Measurements from ENCODE around the gene SCCPDH. TPM values are rescaled to one million over a fixed set of nuclear protein-coding genes. Genes with fewer than 3 reads are reported as not detected.

The SCCPDH gene
- total RNA-seq, 4 donors from 2014 or later = 28.3 to 43.0 (median 35.1) TPM

DNA sequence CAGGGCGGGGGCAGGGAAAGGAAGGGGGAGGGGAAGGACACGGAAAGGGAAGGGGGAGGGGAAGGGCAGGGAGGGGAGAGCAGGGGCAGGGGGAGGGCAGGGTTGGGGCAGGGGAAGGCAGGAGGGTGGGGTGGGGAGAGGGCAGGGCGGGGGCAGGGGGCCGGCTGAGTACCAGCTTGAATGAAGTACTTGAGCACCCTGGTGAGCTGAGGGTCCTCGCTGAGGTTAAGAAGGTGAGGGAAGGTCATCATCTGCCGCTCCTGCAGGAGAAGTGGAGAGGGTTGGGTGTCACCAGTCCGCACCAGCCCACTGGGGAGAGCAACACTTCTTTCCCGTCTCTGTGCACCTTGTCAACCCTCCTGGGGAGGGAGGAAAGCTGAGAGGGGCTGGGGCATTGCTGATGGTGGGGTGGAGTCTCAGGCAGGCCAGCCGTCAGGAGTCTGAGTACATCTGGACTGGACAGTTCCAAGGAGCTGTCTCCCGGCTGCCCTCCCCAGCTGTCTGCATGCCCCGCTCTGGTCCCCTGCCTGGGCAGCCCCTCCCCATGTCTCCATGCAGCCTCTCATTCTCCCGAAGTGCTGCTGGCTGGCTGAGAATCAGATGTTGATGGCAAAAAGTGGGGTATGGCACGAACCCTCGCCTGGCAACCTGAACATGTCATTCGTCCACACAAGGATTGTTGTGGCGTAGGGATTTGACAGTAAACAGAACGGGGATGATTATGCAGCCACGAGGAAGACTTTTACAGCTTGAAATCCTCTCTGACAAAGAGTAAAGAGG is 70.0 kb downstream of the SCCPDH start:
- no peak overlapping the region for H3K4me3 ChIP-seq
- intact Hi-C loops (cut with DNase I; ENCODE audit: low total_unique reads) = no loop called here
- DNase-seq = no peak
- ATAC-seq = peak in 1 of 2 donors; percentile 2
- TF ChIP-seq, protein P1, sequence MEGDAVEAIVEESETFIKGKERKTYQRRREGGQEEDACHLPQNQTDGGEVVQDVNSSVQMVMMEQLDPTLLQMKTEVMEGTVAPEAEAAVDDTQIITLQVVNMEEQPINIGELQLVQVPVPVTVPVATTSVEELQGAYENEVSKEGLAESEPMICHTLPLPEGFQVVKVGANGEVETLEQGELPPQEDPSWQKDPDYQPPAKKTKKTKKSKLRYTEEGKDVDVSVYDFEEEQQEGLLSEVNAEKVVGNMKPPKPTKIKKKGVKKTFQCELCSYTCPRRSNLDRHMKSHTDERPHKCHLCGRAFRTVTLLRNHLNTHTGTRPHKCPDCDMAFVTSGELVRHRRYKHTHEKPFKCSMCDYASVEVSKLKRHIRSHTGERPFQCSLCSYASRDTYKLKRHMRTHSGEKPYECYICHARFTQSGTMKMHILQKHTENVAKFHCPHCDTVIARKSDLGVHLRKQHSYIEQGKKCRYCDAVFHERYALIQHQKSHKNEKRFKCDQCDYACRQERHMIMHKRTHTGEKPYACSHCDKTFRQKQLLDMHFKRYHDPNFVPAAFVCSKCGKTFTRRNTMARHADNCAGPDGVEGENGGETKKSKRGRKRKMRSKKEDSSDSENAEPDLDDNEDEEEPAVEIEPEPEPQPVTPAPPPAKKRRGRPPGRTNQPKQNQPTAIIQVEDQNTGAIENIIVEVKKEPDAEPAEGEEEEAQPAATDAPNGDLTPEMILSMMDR (IDR thresholded peaks at IDR 0.05 in 4 of 5, conservative IDR thresholded peaks at IDR 0.05 in 1 of 5) = no peak
- TF ChIP-seq POLR2A (IDR thresholded peaks at IDR 0.05) = no peak
- H3K4me1 ChIP-seq = peaks cover 9 to 11% of the 10 kb centered on the region in 2 donors
- no peaks in the 10 kb centered on the region for H3K9me3 ChIP-seq
- in situ Hi-C loops (cut with MboI; ENCODE audit: low sequenced_read_pairs in 4 of 4) = no loop called here
- H3K27me3 ChIP-seq = peaks cover 10 to 13% (median 12%) of the 10 kb centered on the region in 3 donors
- H3K27ac ChIP-seq = no peak overlapping the region
- no peaks in the 10 kb centered on the region for H3K36me3 ChIP-seq

DNA sequence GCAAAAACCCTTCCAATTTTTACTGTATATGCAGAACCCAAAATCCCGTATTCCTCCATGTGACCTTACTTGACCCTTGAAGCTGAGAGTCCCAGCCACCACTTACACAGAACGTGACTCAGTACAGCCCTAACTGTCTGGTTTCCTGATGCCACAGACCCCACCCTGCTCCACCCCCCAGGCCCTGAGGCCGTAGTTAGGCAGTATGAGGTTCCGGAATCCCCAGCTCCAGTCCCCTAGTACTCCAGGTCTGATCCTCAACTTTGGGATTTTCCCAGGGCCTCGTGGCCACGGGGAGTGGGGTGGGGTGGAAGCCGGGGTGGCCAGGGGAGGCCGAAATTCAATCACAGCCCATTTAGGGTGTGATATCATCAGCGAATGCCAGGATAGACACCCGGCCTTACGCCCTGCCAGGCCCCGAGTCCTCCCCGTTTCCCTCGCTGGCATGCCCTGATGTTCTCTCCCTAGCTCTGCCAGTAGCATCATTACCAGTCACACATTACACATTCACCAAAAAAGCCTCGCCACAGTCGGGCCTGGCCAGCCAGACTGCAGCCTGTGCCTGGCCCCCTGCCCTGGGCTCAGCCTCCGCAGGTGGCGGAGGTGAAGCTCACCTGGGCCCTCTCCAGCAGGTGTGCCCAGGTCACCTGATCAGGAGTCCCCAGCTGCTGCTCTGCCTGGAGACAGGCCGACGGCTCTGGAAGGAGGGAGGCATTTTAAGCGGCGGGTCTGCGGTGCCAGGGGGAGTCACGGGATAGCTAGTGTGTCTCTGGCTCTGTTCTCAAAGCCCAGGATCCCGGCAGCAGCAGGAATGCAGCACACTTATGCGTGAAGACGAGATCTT is 70.8 kb downstream of the SCCPDH start:
- DNase-seq (no peak), ATAC-seq (peak in 1 of 2 donors; percentile 22)
- no peaks in the 10 kb centered on the region for H3K9me3 ChIP-seq
- TF ChIP-seq POLR2A (IDR thresholded peaks at IDR 0.05) = no peak
- TF ChIP-seq, protein P1 (IDR thresholded peaks at IDR 0.05 in 4 of 5, conservative IDR thresholded peaks at IDR 0.05 in 1 of 5) = no peak
- no peak overlapping the region for H3K4me3 ChIP-seq
- peak overlapping the region in 1 of 4 donors; percentile 10 for H3K27ac ChIP-seq
- peaks cover 2 to 6% (median 6%) of the 10 kb centered on the region in 3 donors for H3K27me3 ChIP-seq
- H3K4me1 ChIP-seq = peaks cover 9 to 11% of the 10 kb centered on the region in 2 donors
- H3K36me3 ChIP-seq = no peaks in the 10 kb centered on the region
- intact Hi-C loops (cut with DNase I; ENCODE audit: low total_unique reads) (no loop called here), in situ Hi-C loops (cut with MboI; ENCODE audit: low sequenced_read_pairs in 4 of 4) (no loop called here)

DNA sequence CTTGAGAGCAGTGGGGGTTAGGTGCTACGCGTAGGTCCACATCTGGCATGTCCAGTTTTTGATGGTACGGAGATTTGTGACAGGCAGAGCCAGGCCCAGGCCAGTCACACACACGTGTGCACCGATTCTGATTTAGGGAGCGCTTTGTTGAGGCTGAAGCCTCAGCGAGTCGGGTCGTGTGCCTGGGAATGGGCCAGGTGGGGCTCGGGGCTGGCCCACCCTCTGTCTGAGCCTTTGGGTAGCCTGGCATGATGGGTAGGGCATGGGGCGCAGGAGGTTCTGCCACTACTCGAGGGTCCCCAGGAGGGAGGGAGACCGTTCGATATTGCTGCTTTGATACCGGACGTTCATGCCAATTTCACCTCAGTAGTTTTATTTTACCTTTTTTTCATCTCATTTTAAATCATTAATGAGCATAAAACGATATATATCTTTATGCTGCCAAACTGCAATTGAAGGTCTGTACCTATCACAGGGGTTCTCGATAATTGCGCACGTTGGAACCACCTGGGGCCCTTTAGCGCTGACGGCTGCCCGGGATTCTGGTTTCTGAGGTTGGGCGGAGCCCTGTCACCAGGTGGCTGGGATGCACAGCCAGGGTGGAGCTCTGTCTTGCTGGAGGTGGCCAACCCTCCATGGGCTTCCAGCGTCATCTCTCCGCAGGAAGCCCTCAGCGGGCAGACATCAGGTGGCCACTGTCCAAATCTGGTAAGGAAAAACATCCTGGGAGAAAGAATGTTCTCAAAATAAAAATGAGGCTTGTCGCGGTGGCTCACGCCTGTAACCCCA is 71.9 kb downstream of the SCCPDH start:
- no peak overlapping the region for H3K4me3 ChIP-seq
- no peaks in the 10 kb centered on the region for H3K36me3 ChIP-seq
- ATAC-seq (no peak), DNase-seq (no peak)
- in situ Hi-C loops (cut with MboI; ENCODE audit: low sequenced_read_pairs in 4 of 4) = no loop called here
- no peak for TF ChIP-seq POLR2A (IDR thresholded peaks at IDR 0.05)
- TF ChIP-seq, protein P1 (IDR thresholded peaks at IDR 0.05 in 4 of 5, conservative IDR thresholded peaks at IDR 0.05 in 1 of 5) = no peak
- no peaks in the 10 kb centered on the region for H3K9me3 ChIP-seq
- H3K27me3 ChIP-seq = no peaks in the 10 kb centered on the region
- peaks cover 9 to 11% of the 10 kb centered on the region in 2 donors for H3K4me1 ChIP-seq
- intact Hi-C loops (cut with DNase I; ENCODE audit: low total_unique reads) = no loop called here
- H3K27ac ChIP-seq = no peak overlapping the region

DNA sequence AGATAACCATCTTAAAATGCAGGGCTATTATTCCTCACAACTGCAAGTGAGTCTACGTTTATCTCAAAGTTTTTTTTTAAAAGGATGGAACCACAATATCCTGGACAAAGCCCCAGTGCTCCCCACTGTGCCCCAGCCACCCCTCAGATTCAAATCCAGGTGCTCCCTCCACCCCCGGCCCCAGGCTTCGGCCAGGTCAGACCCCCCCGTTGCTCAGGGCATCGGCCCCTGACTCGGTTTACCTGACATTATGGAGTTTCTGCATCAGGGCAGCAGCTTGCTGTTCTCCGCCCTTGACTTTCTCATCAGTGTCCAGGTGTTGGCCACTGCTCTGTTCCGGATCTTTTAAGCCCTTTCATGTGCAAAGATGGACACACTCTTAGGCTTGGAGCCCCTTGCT is 72.9 kb downstream of the SCCPDH start:
- Histone ChIP-seq H3K36me3 (no peaks in the 10 kb centered on the region), H3K9me3 (no peaks in the 10 kb centered on the region), H3K27ac (no peak overlapping the region), H3K4me1 (peaks cover 9 to 11% of the 10 kb centered on the region in 2 donors), H3K27me3 (no peaks in the 10 kb centered on the region), H3K4me3 (no peak overlapping the region)
- no peak for ATAC-seq
- intact Hi-C loops (cut with DNase I; ENCODE audit: low total_unique reads) (no loop called here), in situ Hi-C loops (cut with MboI; ENCODE audit: low sequenced_read_pairs in 4 of 4) (no loop called here)
- no peak for DNase-seq
- no peak for TF ChIP-seq POLR2A (IDR thresholded peaks at IDR 0.05)
- TF ChIP-seq, protein P1 (IDR thresholded peaks at IDR 0.05 in 4 of 5, conservative IDR thresholded peaks at IDR 0.05 in 1 of 5) = no peak

All from gastrocnemius medialis (tissue), 4 donors.